ENCODE data around the gene HRH3. TPM values are rescaled to one million over a fixed set of nuclear protein-coding genes. Genes with fewer than 3 reads are reported as not detected.

HRH3 gene
- total RNA-seq, 1 donor from 2014 or later = 0.09 TPM

GRCh38 chr20:62214067-62214466 lies 6.0 kb downstream of the HRH3 start:
- peaks cover 15% of the 10 kb centered on the region for H3K4me1 ChIP-seq
- H3K27me3 ChIP-seq = peaks cover 45% of the 10 kb centered on the region
- H3K9me3 Mint-ChIP-seq = no peaks in the 10 kb centered on the region
- DNase-seq (ENCODE audit: low spot score) = no peak
- no peaks in the 10 kb centered on the region for H3K79me2 ChIP-seq (ENCODE audit: low read depth)
- TF ChIP-seq CTCF (IDR thresholded peaks at IDR 0.05) (no peak), EZH2 (IDR thresholded peaks at IDR 0.05) (no peak), EZH2phosphoT487 (IDR thresholded peaks at IDR 0.05) (no peak)
- peaks cover 21% of the 10 kb centered on the region for H4K20me1 ChIP-seq (ENCODE audit: low read depth)
- peaks cover 24% of the 10 kb centered on the region for H3K27me3 Mint-ChIP-seq (ENCODE audit: insufficient read depth, low read depth)
- H3F3A ChIP-seq (ENCODE audit: low read depth) = peaks cover 9% of the 10 kb centered on the region
- no peak overlapping the region for H3K4me3 ChIP-seq
- peaks cover 9% of the 10 kb centered on the region for H3K4me1 Mint-ChIP-seq
- H3K4me2 ChIP-seq = no peak overlapping the region
- H3K36me3 ChIP-seq = no peaks in the 10 kb centered on the region
- no peak overlapping the region for H3K4me3 Mint-ChIP-seq
- no peak overlapping the region for H2AFZ ChIP-seq (replicated peaks)
- no peak overlapping the region for H3K9ac ChIP-seq
- H3K27ac Mint-ChIP-seq = no peak overlapping the region
- no peak overlapping the region for H3K27ac ChIP-seq
- no peaks in the 10 kb centered on the region for H3K36me3 Mint-ChIP-seq
- H3K9me3 ChIP-seq (ENCODE audit: low read depth) = no peaks in the 10 kb centered on the region

GRCh38 chr20:62212299-62212698 lies 7.8 kb downstream of the HRH3 start:
- peaks cover 5% of the 10 kb centered on the region for H3K4me1 ChIP-seq
- peak overlapping the region; percentile 53 for H3K4me3 Mint-ChIP-seq
- no peaks in the 10 kb centered on the region for H3K36me3 ChIP-seq
- no peak overlapping the region for H3K9ac ChIP-seq
- no peaks in the 10 kb centered on the region for H3F3A ChIP-seq (ENCODE audit: low read depth)
- H3K27me3 Mint-ChIP-seq (ENCODE audit: insufficient read depth, low read depth) = peaks cover 16% of the 10 kb centered on the region
- TF ChIP-seq EZH2phosphoT487 (IDR thresholded peaks at IDR 0.05) (no peak), EZH2 (IDR thresholded peaks at IDR 0.05) (no peak), CTCF (IDR thresholded peaks at IDR 0.05) (no peak)
- H2AFZ ChIP-seq (replicated peaks) = no peak overlapping the region
- H3K9me3 Mint-ChIP-seq = no peaks in the 10 kb centered on the region
- no peak for DNase-seq (ENCODE audit: low spot score)
- no peak overlapping the region for H3K4me2 ChIP-seq
- peaks cover 5% of the 10 kb centered on the region for H4K20me1 ChIP-seq (ENCODE audit: low read depth)
- H3K9me3 ChIP-seq (ENCODE audit: low read depth) = no peaks in the 10 kb centered on the region
- no peaks in the 10 kb centered on the region for H3K79me2 ChIP-seq (ENCODE audit: low read depth)
- peaks cover 27% of the 10 kb centered on the region for H3K27me3 ChIP-seq
- H3K4me3 ChIP-seq = no peak overlapping the region
- peaks cover 8% of the 10 kb centered on the region for H3K4me1 Mint-ChIP-seq
- H3K27ac ChIP-seq = no peak overlapping the region
- no peaks in the 10 kb centered on the region for H3K36me3 Mint-ChIP-seq
- no peak overlapping the region for H3K27ac Mint-ChIP-seq

GRCh38 chr20:62211769-62212288 lies 8.2 kb downstream of the HRH3 start:
- Histone ChIP-seq H3K9ac (no peak overlapping the region), H3K4me3 (no peak overlapping the region), H3K9me3 (ENCODE audit: low read depth) (no peaks in the 10 kb centered on the region), H3K4me1 (peaks cover 5% of the 10 kb centered on the region), H3K36me3 (no peaks in the 10 kb centered on the region), H3K4me2 (no peak overlapping the region), H3K79me2 (ENCODE audit: low read depth) (no peaks in the 10 kb centered on the region), H4K20me1 (ENCODE audit: low read depth) (peaks cover 3% of the 10 kb centered on the region), H3F3A (ENCODE audit: low read depth) (no peaks in the 10 kb centered on the region), H3K27ac (no peak overlapping the region), H3K27me3 (peaks cover 22% of the 10 kb centered on the region), H2AFZ (replicated peaks) (no peak overlapping the region)
- Mint-ChIP-seq H3K27ac (no peak overlapping the region), H3K4me1 (peaks cover 12% of the 10 kb centered on the region), H3K4me3 (no peak overlapping the region), H3K36me3 (no peaks in the 10 kb centered on the region), H3K27me3 (ENCODE audit: insufficient read depth, low read depth) (peaks cover 15% of the 10 kb centered on the region), H3K9me3 (no peaks in the 10 kb centered on the region)
- TF ChIP-seq CTCF (IDR thresholded peaks at IDR 0.05) (no peak), EZH2phosphoT487 (IDR thresholded peaks at IDR 0.05) (no peak), EZH2 (IDR thresholded peaks at IDR 0.05) (no peak)
- no peak for DNase-seq (ENCODE audit: low spot score)
